ENCODE data around the gene U2SURP.

U2SURP gene

DNA sequence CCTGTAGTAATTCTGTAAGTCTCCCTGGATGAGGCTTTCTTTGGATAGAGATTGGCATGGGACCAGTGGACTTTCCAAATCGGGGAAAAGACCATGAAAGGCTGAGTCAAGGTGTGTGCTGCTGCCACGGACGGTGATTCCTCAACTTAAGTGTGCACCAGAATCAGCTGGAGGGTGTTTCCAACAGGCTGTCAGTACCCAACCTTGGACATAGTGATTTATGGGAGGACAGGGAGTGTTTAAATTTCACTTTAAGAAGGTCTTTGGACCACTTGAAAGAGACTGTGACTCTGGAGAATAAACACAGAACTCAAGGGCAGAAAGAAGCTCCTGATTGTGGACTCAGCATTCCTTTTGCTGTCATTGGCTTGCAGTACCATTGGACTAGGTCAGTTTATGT is 97.8 kb downstream of the U2SURP start:
- no peak overlapping the region for H3K27ac ChIP-seq
- no peak overlapping the region for H3K4me3 ChIP-seq
- no peak for DNase-seq (ENCODE audit: low spot score)
- TF ChIP-seq CTCF (IDR thresholded peaks at IDR 0.05), result no peak

GRCh38 chr3:143099690-143100089 is 98.3 kb downstream of the U2SURP start:
- TF ChIP-seq CTCF (IDR thresholded peaks at IDR 0.05), result no peak
- Histone ChIP-seq H3K4me3 (no peak overlapping the region), H3K27ac (no peak overlapping the region)
- DNase-seq (ENCODE audit: low spot score), result no peak

DNA sequence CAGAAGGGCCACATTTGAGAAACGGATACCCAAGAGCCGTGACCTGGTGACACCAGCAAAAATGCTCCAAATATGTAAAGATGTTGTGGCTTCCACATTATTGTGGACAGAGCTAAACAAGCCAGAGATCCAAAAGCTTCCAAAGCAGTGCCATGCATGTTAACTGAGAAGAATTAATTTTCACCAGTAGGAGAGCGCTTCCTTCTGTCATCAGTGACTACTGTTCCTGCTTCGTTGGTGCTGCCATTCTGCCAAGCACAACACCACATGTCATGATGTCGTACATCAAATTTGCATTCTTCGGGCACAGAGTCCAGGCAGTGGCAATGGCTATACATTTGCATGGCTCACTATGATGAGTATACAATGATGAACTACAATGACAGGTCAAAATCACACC is 99.1 kb downstream of the U2SURP start:
- H3K27ac ChIP-seq, result no peak overlapping the region
- no peak overlapping the region for H3K4me3 ChIP-seq
- TF ChIP-seq CTCF (IDR thresholded peaks at IDR 0.05), result no peak
- DNase-seq (ENCODE audit: low spot score), result no peak

- no peak for TF ChIP-seq CTCF (IDR thresholded peaks at IDR 0.05)
- no peak overlapping the region for H3K4me3 ChIP-seq
- DNase-seq (ENCODE audit: low spot score), result no peak
- H3K27ac ChIP-seq, result no peak overlapping the region
These were observed 100.5 kb downstream of the U2SURP start for GRCh38 chr3:143101792-143102381.

GRCh38 chr3:143103652-143104051 is 102.3 kb downstream of the U2SURP start:
- Histone ChIP-seq H3K27ac (no peak overlapping the region), H3K4me3 (no peak overlapping the region)
- no peak for DNase-seq (ENCODE audit: low spot score)
- TF ChIP-seq CTCF (IDR thresholded peaks at IDR 0.05), result no peak

DNA sequence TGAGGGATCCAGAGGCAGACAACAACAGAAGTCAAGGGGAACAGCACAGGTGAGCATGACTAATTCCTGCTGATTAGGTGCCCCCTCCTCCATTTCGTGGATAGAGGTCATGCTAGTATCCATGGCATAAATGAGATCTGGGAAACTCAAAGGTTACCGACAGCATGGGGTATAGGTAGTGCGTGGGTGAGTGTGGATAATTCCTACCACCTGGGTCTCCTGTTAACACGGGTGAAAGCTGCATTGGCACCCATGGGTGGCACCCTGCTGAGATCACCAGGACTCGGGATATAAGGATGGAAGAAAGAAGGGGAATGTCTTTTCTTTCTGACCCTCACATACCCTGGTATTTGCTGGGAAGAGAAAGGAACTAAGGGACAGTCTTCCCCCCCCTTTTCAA is 103.8 kb downstream of the U2SURP start:
- H3K4me3 ChIP-seq, result no peak overlapping the region
- no peak overlapping the region for H3K27ac ChIP-seq
- no peak for DNase-seq (ENCODE audit: low spot score)
- no peak for TF ChIP-seq CTCF (IDR thresholded peaks at IDR 0.05)

DNA sequence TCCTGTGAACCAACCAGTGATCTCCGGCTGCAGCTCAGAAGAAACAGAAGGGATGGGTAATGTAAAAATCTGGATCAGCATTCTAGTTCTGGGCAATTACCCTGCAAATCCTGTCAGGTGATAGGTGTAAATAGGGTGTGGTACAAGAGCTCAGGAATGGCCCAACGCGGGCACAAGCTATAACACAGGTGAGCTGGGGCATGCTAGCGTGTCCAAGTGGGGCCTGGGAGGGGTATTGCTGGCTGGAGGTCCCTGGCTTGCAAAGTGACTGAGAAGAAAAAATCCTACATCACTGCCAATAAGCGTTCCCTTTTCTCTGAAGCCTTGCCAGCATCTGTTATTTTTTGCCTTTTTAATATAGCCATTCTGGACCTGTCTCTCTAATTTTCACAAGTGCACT is 108.5 kb downstream of the U2SURP start:
- no peak overlapping the region for H3K4me3 ChIP-seq
- no peak for DNase-seq (ENCODE audit: low spot score)
- no peak overlapping the region for H3K27ac ChIP-seq
- TF ChIP-seq CTCF (IDR thresholded peaks at IDR 0.05), result no peak

Data from coronary artery (tissue), 2 donors.